PFSK-1 (cell line): ENCODE measurements around the gene S100A2.

Experiments
- POLR2AphosphoS5 ChIP-seq: IDR thresholded peaks from 2 replicates; pipeline ENCODE4 v1.6.1; 2012; ENCODE audit warnings: low read depth, mild to moderate bottlenecking, control low read depth, low read length, moderate library complexity
- REST ChIP-seq, 2 experiments: IDR thresholded peaks; 2 replicates each; pipeline versions ENCODE4 v1.6.1 to v1.8.0; 2011 to 2012; ENCODE audit warnings: low read depth in 2 of 2, low read length in 2 of 2, control low read depth in 1 of 2, inconsistent platforms in 1 of 2, mild to moderate bottlenecking in 1 of 2, moderate library complexity in 1 of 2; ENCODE audit not compliant: insufficient read depth in 1 of 2
- TAF1 ChIP-seq: IDR thresholded peaks from 2 replicates; pipeline ENCODE4 v1.6.1; 2012; ENCODE audit warnings: low read length, control low read depth, borderline replicate concordance; ENCODE audit not compliant: insufficient read depth

DNA sequence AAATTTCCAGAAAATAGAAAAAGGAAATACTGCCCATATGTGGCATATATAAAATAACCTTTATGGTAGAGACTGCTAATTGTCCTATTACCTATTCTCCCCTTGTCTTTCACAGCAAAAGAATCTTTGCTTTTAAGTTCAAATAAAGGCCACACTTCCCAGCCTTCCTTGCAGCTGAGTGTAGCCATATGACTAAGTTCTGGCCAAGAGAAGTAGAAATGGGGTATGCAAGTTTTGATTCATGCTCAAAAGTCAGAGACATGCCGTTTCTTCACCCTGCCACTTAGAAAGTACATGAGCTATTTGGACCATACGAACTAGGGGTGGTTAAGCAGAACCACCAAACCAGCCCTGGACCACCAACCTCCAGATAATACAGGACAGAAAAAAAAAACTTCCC is 18.3 kb upstream of the S100A2 start:
- TF ChIP-seq POLR2AphosphoS5 (no peak), TAF1 (no peak), REST (IDR thresholded peaks at IDR 0.05; ENCODE audit: insufficient read depth in 1 of 2, low read depth in 2 of 2, low read length in 2 of 2) (no peak)
